ENCODE results near the gene PHIP.
A peak's percentile ranks its signal among the peaks of the same experiment; 100 is the strongest.
"Not testable (repeated sequence)": the region's sequence is repeated elsewhere in the genome, so short reads cannot be mapped to it uniquely, and the experiment has no call there.

Gene PHIP

DNA sequence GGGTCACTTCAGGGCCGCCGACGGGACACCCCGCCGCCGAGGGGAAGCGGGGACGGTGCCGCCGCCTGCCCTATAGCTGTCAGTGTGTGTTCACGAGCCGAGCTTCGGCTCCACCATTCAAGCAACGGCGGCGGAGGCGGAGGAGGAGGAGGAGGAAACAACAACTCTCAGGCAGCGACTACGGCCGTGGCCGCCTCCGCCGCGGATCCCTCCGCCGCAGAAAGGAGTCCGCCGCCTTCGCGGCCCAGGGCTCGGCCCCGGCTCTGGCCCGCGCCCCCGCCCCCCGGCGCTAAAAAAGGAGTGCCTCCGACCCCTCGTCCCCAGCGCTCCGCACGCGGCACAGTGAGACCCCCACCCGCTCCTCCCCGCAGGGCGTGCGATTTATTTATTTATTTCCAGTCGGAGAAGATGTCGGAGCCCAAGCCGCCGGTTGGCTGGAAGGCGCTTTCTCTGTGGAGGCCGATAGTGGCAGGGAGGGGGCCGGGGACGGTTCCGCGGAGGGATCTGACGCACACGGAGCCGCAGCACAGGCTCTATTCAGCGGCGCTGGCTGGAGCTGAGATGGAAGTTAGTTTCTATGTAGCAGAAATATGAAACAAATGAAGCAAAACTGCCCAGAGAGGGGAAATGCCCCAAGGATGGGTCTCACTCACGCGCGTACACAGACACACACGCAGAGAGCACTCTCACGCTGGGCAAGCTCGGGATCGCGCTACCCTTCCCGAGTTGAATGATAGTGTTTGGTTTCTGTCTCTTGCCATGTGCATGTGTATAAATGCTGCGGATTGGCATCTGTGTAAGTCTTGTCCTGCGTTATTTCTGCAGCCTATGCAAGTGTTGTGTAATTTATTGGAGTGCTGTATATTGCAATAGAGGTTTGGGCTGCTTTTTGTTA, at the start of gene PHIP:
Gene PHIP (minus strand): TSS at position 180 of the 895 bp plus-strand sequence. CDS start 186 bp downstream, outside the sequence.
- DNase-seq = peak; percentile 92

DNA sequence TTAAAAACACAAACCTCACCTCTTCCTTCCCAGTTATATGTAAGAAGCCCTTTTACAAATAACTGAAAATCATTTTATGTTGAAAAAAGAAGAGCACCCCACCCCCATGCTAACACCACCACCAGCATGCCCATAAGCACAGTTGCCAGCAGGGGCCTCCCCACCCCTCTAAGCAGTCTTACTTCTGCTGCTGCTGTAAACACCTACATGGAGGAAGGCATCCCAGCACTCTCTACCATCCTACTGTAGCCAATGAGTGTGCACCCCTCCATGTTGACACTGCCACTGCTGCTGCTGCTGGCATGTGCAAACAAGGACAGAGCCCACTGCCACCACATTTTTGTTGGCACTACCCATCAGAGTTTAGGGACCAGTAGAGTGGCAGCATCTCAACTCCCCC, 49.6 kb upstream of the PHIP start:
- DNase-seq = no peak

DNA sequence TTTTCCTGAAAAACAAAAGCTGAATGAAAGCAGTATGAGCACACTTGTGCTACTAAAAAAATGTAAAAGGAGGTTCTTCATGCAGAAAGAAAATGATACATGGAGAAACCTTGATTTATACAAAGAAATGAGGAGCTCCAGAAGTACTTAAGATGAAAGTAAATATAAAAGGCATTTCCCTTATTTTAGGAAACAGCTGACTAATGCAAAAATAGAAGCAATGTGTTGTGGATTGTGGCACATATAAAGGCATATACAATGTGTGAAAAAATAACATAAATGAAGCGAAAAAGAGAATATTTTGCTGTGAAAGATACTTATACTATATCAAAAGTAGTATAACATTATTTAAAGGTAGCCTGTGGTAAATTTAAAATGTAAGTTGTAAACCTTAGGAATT, 41.2 kb upstream of the PHIP start:
- no peak for DNase-seq

DNA sequence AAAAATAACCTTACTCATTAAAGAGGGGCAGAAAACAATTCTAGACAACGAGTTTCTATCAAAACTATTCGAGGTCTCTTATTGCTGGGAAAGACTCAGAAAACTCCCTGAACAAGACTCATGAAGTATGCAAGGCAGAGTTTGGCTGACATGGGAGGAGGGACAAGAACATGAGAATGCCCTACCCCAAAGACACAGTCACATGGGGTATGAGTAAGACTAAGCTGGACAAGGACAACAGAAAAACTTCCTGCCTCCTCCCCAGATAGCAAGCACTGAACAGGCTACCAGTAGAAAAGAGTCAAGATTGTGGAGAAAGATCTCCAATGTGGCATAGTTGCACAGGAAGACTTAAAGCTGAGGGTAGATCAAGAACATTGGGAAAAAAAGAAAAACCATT, 39.7 kb upstream of the PHIP start:
- no peak for DNase-seq

DNA sequence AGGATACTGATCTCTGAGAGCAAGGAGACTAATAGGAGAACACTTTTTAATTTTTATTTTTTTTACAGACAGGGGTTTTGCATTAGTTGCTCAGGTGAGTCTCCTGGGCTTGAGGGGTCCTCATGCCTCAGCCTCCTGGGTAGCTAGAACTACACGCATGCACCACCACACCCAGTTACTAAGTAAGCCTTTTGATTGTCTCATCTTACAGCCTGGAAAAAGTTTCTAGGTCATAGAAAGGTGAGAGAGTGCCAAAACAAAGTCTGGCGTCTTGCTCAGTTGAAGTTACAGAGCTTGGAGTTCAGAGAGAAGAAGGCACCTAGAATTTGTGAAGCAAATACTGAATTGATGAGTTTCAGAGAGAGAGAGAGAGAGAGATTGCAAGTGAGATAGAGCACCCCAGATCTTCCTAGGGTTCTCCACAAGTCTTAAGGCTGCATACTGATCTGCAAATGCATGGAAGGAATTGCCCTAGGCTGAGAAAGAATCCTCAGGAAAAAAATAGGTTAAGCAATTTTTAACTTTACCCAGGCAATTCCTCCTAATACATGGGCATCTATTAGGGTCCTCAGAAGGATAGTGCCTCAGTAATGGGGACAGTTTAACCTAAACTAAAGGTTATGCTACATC, 37.6 kb upstream of the PHIP start:
- no peak for DNase-seq

DNA sequence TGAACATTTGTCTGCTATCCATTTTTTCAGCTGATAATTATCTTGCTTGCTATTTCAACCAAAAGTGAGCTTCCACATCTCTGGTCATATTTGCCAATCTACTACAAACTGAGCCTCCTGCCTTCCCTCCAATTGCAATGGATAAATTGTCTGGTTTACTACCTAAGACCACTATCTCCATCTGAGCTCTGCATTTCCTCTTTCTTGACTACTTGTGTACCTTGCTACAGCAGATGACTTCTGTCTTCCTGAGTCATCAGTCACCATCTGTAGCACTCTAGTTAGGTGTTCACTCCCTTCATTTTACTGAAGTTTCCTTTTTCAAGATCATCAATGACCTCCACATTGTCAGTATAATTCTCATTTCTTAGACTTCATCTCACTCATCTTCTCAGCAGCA, 33.5 kb upstream of the PHIP start:
- no peak for DNase-seq

DNA sequence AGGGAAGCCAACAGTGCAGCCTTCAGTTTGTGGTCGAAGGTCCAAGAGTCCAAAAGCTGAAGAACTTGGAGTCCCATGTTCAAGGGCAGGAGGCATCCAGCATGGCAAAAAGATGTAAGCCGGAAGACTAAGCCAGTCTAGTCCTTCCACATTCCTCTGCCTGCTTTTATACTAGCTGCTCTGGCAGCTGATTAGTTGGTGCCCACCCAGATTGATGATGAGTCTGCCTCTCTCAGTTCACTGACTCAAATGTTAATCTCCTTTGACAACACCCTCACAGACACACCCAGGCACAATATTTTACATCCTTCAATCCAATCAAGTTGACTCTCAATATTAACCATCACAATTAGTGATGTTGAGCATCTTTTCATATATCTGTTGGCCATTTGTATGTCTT, 23.1 kb upstream of the PHIP start:
- DNase-seq = no peak

DNA sequence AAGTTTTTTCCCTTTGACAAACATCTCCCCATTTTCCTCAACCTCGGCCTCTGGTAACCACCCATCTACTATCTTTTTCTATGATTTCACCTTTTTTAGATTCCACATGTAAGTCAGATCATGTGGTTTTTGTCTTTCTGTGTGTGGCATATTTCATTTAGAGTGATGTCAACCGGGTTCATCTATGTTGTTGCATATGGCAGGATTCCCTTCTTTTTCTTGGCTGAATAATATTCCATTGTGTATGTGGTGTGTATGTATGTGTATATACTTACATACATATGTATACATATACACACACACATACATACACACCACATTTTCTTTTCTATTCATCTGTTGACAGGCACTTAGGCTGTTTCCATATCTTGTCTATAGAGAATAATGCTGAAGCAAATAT, 22.2 kb upstream of the PHIP start:
- no peak for DNase-seq

DNA sequence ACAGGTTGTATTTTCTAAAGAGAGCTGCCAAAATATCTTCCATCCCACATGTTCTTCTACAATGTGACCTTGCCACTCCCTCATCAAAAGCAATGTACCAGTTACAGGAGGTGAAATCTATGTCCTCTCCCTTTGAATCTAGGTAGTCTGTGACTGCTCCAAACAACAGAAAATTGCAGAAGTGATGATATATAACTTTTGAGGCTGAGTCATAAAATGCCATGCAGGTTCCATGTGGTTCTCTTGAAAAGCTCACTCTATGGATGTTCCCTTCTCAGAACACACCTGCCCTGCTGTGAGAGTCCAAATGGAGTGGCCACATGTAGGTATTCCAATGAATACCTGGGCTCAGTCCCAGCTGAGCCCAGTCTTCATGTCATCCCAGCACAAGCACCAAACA, 16.9 kb upstream of the PHIP start:
- no peak for DNase-seq

DNA sequence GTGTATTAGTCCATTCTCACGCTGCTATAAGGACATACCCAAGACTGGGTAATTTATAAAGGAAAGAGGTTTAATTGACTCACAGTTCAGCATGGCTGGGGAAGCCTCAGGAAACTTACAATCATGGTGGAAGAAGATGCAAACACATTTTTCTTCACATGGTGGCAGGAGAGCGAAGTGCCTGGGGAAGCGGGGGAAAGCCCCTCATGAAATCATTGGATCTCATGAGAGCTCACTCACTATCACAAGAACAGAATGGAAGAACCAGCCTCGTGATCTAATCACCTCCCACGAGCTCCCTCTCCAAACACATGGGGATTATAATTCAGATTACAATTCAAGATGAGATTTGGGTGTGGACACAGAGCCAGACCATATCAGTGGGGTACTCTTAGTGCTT, 13.7 kb upstream of the PHIP start:
- DNase-seq = not testable (repeated sequence)

DNA sequence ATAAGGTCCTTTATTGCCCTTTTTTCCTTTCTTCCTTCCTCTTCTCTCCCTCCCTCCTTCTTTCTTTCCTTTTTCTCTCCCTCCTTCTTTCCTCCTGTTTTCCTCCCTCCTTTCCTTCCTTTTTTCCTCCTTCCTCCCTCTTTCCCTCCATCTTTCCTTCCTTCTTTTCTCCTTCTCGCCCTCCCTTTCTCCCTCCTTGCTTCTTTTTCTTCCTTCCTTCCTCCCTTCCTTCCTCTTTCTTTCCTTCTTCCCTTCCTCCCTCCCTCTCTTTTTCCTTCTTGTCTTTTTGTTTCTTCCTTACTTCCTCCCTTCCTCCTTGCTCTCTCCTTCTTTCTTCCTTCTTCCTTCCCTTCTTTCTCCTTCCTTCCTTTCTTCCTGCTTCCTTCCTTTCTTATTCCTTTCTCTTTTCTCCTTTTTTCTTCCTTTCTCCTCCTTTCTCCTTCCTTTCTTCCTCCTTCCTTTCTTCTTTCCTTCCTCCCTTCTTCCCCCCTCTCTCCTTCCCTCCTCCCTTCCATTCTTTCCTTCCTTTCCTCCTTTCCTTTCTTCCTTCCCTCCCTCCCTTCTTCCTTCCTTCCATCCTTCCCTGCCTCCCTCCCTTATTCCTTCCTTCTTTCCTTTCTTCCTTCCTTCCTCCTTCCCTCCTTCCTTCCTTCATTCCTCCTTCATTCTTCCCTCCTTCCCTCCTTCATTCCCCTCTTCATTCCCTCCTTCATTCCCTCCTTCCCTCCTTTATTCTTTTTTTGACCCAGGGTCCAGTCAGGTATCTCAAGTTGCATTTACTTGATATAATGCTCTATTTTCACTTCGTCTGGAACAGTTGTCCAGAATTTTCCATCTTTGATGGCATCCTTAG, 11.7 kb upstream of the PHIP start:
- DNase-seq = no peak

DNA sequence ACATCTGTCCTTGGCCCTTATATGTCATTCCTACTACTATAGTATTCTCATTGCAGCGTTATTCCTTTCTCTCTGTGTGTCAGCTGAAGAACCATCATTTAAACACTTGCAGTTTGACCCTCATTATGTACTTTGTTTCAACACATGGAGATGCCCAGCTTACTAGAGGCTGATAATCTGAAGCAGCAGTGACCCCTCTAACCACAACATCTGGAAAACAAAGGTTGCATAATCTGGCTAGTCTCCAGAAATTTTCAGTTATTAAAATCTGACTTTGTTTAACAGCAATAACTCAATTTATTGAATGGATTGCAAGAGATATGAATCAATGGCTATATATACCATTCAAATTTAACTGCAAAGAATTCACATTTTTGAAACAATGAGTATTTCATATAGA, 6.6 kb upstream of the PHIP start:
- DNase-seq = no peak

DNA sequence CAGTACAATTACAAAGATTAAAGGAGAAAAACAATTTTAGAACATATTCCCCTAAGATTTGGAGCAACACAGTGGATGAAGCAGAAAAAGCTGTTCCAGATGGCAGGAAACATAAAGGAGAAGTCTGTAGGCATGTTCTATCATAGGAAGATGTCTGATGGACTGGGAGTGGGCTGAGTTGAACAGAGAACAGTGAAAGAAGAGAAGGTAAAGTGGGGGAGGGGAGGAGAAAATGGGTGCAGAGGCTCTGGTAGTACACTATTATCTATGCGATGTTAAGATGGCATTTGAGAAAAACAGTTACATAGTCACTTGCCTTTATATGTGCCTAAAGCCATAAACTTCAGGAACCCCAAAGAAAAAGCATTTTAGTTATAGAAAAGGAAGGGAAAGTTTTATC, 4.2 kb upstream of the PHIP start:
- DNase-seq = no peak

DNA sequence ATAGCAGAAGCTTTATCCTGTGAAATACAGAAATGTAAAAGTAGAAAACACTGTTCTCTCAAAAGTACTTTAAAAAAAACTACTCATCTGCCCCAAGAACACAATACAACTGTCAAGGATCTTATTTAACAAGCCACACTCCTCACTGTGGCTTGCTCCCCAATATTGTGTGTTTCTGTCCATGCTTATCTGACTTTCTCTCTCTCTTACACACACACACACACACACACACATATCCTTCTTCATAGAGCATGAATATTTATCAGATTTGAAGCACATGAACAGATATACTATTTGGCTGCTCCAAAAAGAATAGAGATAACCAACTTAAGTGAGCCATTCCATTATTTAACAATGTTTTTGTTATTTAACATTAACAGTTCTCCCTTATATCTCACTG, 3.6 kb upstream of the PHIP start:
- no peak for DNase-seq

DNA sequence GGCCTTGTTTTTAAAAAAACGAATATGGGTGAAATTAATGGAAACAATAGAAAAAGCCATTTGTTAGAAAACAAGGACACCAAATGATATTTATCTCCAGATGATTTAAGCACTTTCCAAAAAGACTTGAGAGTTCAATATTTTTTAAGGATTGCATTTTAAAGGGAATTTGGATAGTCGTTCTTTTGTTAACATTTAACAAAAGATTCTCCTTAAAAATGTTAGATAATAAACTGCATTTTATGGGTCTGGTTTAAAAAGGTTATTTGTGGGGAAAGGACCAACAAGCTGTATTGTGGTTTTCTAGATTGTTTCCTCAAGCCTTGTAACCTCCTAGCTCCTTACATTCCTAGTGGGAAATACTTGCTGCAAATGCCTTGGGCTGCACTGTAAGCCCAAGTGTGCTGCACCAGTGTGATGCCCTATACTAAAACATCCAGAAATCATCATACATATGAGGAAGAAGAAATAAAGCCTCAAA, 1.5 kb upstream of the PHIP start:
- DNase-seq = no peak

DNA sequence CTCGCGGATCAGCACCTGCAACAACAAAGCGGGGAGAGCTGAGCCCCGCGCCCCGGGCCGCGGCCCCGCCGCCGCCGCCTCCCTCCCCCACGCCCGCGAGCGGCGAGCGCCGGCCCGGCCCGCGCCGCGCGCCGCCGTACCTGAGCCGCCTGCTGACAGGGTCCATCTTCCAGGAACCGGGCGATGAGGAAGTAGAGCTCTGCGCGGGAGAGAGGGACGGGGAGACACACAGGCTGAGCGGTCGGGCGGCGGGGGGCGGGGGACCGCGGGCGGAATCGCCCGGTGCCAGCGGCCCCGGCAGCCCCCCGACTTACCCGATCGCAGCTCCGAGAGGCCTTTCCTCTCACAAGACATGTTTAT, 359 bp downstream of the PHIP start:
- DNase-seq = no peak

DNA sequence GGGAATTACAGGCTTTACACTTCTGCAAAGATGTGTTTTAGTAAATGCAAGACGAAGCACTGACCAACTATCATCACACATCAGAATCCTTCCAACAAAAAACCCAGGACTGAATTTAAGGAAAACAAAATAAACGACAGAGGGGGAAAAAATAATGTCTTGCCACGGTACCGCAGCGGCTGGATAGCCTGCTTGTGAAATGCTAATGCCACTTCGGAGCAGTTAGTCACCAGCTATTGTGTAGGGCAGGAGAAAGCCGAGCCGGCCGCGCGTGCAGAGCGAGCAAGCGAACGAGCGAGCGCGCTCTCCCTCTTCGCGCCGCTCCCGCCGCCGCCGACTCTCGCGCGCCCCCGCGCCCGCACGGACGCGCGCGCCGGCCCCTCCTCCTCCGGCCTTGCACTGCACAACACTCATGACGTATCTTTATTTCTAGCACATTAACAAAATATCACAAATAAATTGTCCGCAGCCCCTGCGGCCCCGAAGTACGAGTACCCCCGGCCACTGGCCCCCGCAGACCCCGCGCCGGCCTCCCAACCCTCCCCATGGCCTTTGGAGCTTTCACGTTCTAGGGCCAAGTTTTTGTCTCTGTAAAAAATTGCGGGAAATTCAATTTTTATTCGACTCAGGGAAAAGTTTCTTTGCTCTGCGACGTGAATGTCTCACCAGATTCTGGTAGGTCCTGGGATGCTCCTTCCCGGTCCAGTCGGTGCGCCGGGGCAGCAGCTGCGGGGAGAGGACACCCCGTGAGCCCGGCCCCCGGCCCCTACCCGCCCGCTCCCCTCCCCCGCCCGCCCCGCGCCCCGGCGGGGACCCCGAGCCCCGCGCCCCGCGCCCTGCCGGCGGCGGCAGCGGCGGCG, 1.0 kb downstream of the PHIP start:
- peak; percentile 88 for DNase-seq

DNA sequence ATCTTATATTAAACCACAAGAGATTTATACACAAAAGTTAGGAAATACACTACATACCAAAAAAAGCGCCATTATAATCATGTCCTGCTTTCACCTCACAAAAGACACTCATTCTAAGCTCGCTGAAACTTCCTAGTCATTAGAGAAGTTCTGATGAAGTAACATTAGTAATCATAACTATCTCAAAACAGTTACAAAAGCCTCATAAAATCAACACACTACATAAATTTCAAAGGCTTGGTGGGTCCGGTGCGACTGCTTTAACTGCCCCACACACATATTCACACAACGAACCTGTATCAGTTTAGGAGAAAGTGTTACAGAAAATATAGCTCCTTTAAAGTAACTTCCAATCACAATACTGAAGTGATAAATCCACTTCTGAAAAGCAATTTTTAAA, 1.9 kb downstream of the PHIP start:
- DNase-seq = no peak

DNA sequence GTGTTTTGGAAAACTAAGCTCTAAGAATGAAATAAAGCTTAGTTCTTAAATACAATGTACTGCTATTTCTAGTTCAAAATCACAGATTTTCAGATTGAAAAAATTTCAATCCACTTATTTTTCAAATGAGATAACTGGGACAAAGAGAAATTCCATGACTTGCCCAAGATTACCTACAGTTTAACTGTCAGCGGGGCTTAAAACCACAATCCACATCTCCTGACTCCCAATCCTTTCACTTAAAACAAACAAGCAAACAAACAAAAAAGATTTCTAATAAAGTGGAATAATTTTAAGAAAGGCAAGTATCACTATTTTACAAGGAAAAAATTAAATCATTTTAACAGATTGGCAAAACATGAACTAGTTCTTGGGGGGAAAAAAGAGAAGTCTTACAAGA, 4.2 kb downstream of the PHIP start:
- no peak for DNase-seq

DNA sequence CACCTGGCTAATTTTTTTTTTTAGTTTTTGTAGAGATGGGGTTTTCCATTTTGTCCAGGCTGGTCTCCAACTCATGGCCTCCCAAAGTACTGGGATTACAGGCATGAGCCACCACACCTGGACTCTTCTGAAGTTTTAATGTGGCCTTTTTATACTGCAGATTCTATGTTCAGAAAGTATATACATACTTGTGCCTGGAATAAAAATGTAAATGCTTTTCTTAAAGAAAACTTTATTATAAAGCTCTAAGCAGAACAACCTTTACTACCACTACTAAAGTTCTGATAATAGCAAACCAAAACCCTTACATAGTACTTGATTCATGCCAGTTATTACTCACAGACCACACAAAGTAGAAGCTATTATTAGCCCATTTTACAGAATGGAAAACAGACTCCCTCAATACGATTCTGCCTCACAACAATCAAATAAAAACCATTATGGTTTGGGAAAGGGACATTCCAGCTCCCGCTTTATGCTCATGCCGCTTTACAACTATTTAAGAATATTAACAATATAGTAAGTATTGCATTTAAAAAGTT, 5.3 kb downstream of the PHIP start:
- DNase-seq = no peak

DNA sequence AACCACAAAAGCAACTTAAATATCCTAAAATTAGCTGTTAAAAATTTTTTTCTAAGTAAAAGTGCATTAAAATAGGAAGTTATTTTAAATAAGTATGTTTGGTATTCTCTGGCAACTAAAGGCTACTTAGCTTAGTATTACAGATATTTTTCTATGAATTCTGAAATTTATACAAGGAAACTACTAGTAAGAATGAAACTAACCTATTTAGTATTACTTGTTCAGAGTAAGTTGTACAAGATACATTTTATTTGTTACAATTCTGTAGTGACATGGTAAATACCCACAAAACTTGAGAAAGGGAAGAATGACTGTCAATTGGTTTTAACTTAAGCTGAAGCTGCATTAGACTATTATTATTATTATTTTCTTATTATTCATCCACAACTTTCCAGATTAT, 6.5 kb downstream of the PHIP start:
- no peak for DNase-seq

DNA sequence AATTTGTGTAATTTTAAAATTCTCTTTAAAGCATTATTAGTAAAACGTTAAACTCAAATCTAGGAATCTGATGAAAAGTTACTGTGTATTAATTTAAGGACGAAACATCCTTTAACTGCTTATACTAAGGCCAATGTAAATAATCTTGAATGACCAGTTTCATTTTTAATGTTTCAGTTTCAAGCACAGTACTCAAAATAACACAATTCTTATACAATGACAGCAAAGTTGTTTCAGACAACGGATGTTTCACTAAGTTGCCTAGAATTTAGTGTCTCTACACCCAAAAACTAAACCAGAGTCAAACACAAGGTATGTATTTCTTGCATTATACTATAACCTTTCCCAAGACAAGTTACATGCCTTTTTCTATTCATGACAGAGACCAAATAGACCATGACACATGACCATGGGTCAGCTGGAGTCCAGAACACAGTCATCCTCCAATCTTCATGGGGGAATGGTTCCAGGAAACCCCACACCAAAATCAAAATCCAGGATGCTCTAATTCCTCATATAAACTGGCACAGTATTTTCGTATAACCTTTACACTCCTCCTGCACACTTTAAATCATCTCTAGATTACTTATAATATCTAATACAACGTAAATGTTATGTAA, 7.7 kb downstream of the PHIP start:
- no peak for DNase-seq

Measured in stimulated activated CD8-positive, alpha-beta memory T cell treated with anti-CD3 and anti-CD28 coated beads, Interleukin-4, amount 100 ng/mL, for 48 hours (primary cell).